Measurements from ENCODE around the gene HELZ.

DNA sequence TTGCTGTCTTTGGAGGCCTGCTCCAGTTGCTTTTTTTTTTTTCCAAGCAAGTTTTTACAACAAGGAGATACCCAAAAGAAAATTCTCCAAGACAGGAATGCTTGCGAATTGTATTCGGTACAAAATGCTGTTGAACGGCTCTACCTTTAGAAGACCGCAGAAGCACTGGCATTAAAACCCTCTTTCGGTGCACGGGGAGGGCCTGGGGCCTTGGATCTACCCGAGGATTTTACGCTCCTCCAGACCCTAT, 1.3 kb upstream of the HELZ start:
- TF ChIP-seq, protein P1, sequence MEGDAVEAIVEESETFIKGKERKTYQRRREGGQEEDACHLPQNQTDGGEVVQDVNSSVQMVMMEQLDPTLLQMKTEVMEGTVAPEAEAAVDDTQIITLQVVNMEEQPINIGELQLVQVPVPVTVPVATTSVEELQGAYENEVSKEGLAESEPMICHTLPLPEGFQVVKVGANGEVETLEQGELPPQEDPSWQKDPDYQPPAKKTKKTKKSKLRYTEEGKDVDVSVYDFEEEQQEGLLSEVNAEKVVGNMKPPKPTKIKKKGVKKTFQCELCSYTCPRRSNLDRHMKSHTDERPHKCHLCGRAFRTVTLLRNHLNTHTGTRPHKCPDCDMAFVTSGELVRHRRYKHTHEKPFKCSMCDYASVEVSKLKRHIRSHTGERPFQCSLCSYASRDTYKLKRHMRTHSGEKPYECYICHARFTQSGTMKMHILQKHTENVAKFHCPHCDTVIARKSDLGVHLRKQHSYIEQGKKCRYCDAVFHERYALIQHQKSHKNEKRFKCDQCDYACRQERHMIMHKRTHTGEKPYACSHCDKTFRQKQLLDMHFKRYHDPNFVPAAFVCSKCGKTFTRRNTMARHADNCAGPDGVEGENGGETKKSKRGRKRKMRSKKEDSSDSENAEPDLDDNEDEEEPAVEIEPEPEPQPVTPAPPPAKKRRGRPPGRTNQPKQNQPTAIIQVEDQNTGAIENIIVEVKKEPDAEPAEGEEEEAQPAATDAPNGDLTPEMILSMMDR (IDR thresholded peaks at IDR 0.05): no peak
- no peak for TF ChIP-seq POLR2A (IDR thresholded peaks at IDR 0.05)
- no peak for TF ChIP-seq EP300 (IDR thresholded peaks at IDR 0.05)

All from ovary (tissue), 3 donors.